CD4-positive, alpha-beta T cell (primary cell): Measurements from ENCODE around the gene RHOU. TPM values are rescaled to one million over a fixed set of nuclear protein-coding genes. Genes with fewer than 3 reads are reported as not detected.

ENCODE experiments used
- ATAC-seq: fragments of 200-7000 bp; cut with Tn5 transposase; one replicate; pipeline ENCODE4 v1.10.0; 2022; ENCODE audit warnings: mild to moderate bottlenecking; ENCODE audit not compliant: poor library complexity
- CTCF ChIA-PET: fragments of 350-600 bp; sonication (Branson Sonifier 250); formaldehyde crosslinking; loops from one replicate; lab custom pipeline; 2021; ENCODE audit warnings: antibody characterized with exemption, inconsistent platforms; lab: Charles Lee
- POLR2A ChIA-PET: fragments of 350-600 bp; sonication (Branson Sonifier 250); formaldehyde crosslinking; loops from one replicate; lab custom pipeline; 2021; ENCODE audit warnings: antibody characterized with exemption, inconsistent platforms; lab: Charles Lee
- DNase-seq, 14 experiments: peaks; one replicate each; pipeline ENCODE4 v3.0.0-alpha.2; 2013 to 2020; ENCODE audit warnings: mixed read lengths in 2 of 14
- H3K27ac ChIP-seq, 2 donors: one replicate each; pipeline versions ENCODE4 v1.5.1 to v1.7.0; 2013; ENCODE audit warnings: low read length in 2 of 2, low read depth in 1 of 2, mild to moderate bottlenecking in 1 of 2
- H3K27me3 ChIP-seq, 2 experiments: 1 replicate in 1 of 2; 2 replicates in 1 of 2; pipeline versions ENCODE4 v1.6.1 to v1.7.0; 2013; ENCODE audit warnings: low read length in 2 of 2, control low read depth in 1 of 2, mild to moderate bottlenecking in 1 of 2, moderate library complexity in 1 of 2; ENCODE audit not compliant: insufficient read depth in 2 of 2, control insufficient read depth in 1 of 2
- H3K36me3 ChIP-seq: one replicate; pipeline ENCODE4 v1.6.1; 2013; ENCODE audit warnings: low read length, control low read depth; ENCODE audit not compliant: insufficient read depth
- H3K4me1 ChIP-seq: one replicate; pipeline ENCODE4 v1.6.1; 2013; ENCODE audit warnings: low read length, control low read depth; ENCODE audit not compliant: insufficient read depth
- H3K4me3 ChIP-seq: one replicate; pipeline ENCODE4 v1.5.1; 2013; ENCODE audit warnings: mild to moderate bottlenecking, low read length, moderate library complexity
- H3K9me3 ChIP-seq, 2 experiments: 1 replicate in 1 of 2; 2 replicates in 1 of 2; pipeline versions ENCODE4 v1.6.1 to v1.7.0; 2013; ENCODE audit warnings: low read length in 2 of 2, mild to moderate bottlenecking in 2 of 2, control low read depth in 1 of 2, moderate library complexity in 1 of 2; ENCODE audit not compliant: control insufficient read depth in 1 of 2, insufficient read depth in 1 of 2
- H3K27ac Mint-ChIP-seq: one replicate; pipeline ENCODE4 v1.8.0; 2020; ENCODE audit warnings: mixed read lengths
- H3K27me3 Mint-ChIP-seq: one replicate; pipeline ENCODE4 v1.8.0; 2021; ENCODE audit warnings: mixed read lengths
- H3K36me3 Mint-ChIP-seq: one replicate; pipeline ENCODE4 v1.8.0; 2021; ENCODE audit warnings: low read depth, mixed read lengths
- H3K4me1 Mint-ChIP-seq: one replicate; pipeline ENCODE4 v1.8.0; 2021; ENCODE audit warnings: low read depth, mixed read lengths
- H3K4me3 Mint-ChIP-seq: one replicate; pipeline ENCODE4 v1.8.0; 2020; ENCODE audit warnings: mild to moderate bottlenecking, mixed read lengths
- H3K9me3 Mint-ChIP-seq: one replicate; pipeline ENCODE4 v1.8.0; 2020; ENCODE audit warnings: mixed read lengths
- intact Hi-C, 2 experiments: fragments of 100-400 bp; cut with DNase I in 1 of 2; cut with micrococcal nuclease in 1 of 2; formaldehyde crosslinking; loops; one replicate each; pipeline versions ENCODE4 v1.15.1 to v1.9.0; 2023 to 2025; cut with DNase I, micrococcal nuclease
- total RNA-seq, 174 experiments: library from RNA in 2 of 174; stranded (reverse) in 2 of 174; gene quantifications; one replicate each; pipeline ENCODE4 v1.2.3 and lab custom pipeline; 2021 to 2026
- TF ChIP-seq, protein P1 (sequence below): fragments of 200-600 bp; IDR thresholded peaks from one replicate; pipeline ENCODE4 v1.8.0; 2022; ENCODE audit warnings: antibody characterized with exemption, mild to moderate bottlenecking

Gene RHOU
- total RNA-seq, 2 experiments from 2014 or later = 1.2 TPM

DNA sequence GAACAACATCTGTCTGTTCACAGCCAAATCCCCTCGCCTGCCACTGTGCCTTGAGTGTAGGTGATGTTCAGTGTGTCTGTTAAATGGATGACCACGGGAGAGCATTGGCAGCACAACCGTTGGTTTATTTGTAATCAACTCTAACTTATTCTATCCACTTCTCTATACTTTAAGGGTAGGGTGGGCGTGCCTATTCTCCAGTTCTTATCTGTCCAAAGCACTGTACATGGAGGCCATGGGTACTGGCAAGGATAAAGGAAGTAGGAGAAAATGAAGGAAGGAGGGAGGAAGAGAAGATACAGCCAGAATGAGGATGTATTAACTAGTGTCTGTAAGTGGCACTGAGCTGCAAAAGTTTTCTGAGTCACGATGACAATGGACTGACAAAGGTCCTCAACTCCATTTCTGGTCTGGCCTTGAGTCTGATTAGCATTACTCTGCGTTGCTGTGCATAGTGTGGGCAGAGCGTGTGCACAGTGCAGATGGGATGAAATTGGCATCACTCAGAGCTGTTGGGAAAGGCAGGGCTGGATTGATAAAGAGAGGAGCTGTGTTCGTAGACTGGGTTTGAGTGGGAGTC lies 7.1 kb downstream of the RHOU start:
- Mint-ChIP-seq H3K27ac (no peak overlapping the region), H3K4me1 (peaks cover 28% of the 10 kb centered on the region), H3K9me3 (no peaks in the 10 kb centered on the region), H3K36me3 (peaks cover 21% of the 10 kb centered on the region), H3K4me3 (no peak overlapping the region), H3K27me3 (no peaks in the 10 kb centered on the region)
- H3K4me3 ChIP-seq = no peak overlapping the region
- H3K9me3 ChIP-seq = no peaks in the 10 kb centered on the region
- H3K36me3 ChIP-seq = peaks cover 16% of the 10 kb centered on the region
- intact Hi-C loops = no loop called here
- ChIA-PET CTCF (no interaction called here), POLR2A (no interaction called here)
- ATAC-seq (no peak), DNase-seq (no peak)
- TF ChIP-seq, protein P1, sequence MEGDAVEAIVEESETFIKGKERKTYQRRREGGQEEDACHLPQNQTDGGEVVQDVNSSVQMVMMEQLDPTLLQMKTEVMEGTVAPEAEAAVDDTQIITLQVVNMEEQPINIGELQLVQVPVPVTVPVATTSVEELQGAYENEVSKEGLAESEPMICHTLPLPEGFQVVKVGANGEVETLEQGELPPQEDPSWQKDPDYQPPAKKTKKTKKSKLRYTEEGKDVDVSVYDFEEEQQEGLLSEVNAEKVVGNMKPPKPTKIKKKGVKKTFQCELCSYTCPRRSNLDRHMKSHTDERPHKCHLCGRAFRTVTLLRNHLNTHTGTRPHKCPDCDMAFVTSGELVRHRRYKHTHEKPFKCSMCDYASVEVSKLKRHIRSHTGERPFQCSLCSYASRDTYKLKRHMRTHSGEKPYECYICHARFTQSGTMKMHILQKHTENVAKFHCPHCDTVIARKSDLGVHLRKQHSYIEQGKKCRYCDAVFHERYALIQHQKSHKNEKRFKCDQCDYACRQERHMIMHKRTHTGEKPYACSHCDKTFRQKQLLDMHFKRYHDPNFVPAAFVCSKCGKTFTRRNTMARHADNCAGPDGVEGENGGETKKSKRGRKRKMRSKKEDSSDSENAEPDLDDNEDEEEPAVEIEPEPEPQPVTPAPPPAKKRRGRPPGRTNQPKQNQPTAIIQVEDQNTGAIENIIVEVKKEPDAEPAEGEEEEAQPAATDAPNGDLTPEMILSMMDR = no peak
- H3K27ac ChIP-seq = no peak overlapping the region
- no peaks in the 10 kb centered on the region for H3K27me3 ChIP-seq
- H3K4me1 ChIP-seq = peaks cover 13% of the 10 kb centered on the region

DNA sequence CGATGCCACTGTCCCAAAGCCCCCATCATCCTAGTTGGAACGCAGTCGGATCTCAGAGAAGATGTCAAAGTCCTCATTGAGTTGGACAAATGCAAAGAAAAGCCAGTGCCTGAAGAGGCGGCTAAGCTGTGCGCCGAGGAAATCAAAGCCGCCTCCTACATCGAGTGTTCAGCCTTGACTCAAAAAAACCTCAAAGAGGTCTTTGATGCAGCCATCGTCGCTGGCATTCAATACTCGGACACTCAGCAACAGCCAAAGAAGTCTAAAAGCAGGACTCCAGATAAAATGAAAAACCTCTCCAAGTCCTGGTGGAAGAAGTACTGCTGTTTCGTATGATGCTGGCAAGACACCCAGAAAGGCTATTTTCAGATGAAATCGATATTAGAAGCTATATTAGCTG lies 8.1 kb downstream of the RHOU start:
- intact Hi-C loops = no loop called here
- POLR2A ChIA-PET = no interaction called here
- no peak for DNase-seq
- no peak overlapping the region for H3K4me3 ChIP-seq
- H3K27ac Mint-ChIP-seq = no peak overlapping the region
- H3K9me3 Mint-ChIP-seq = no peaks in the 10 kb centered on the region
- CTCF ChIA-PET = no interaction called here
- H3K4me1 Mint-ChIP-seq = peaks cover 21% of the 10 kb centered on the region
- H3K4me1 ChIP-seq = peaks cover 13% of the 10 kb centered on the region
- no peaks in the 10 kb centered on the region for H3K9me3 ChIP-seq
- no peak overlapping the region for H3K27ac ChIP-seq
- ATAC-seq = no peak
- no peaks in the 10 kb centered on the region for H3K27me3 Mint-ChIP-seq
- H3K36me3 Mint-ChIP-seq = peaks cover 21% of the 10 kb centered on the region
- no peak overlapping the region for H3K4me3 Mint-ChIP-seq
- H3K36me3 ChIP-seq = peaks cover 16% of the 10 kb centered on the region
- TF ChIP-seq, protein P1 = no peak
- H3K27me3 ChIP-seq = no peaks in the 10 kb centered on the region

GRCh38 chr1:228744356-228744755 lies 9.1 kb downstream of the RHOU start:
- CTCF ChIA-PET = no interaction called here
- Mint-ChIP-seq H3K27me3 (no peaks in the 10 kb centered on the region), H3K4me1 (peaks cover 20% of the 10 kb centered on the region), H3K4me3 (no peak overlapping the region), H3K36me3 (peaks cover 21% of the 10 kb centered on the region), H3K9me3 (no peaks in the 10 kb centered on the region), H3K27ac (no peak overlapping the region)
- Histone ChIP-seq H3K4me1 (peaks cover 10% of the 10 kb centered on the region), H3K9me3 (no peaks in the 10 kb centered on the region), H3K27me3 (no peaks in the 10 kb centered on the region), H3K36me3 (peaks cover 16% of the 10 kb centered on the region), H3K4me3 (no peak overlapping the region), H3K27ac (no peak overlapping the region)
- TF ChIP-seq, protein P1 = no peak
- POLR2A ChIA-PET = no interaction called here
- no peak for ATAC-seq
- intact Hi-C loops = no loop called here
- no peak for DNase-seq
